Osteoblast (primary cell): ENCODE results near the gene MTIF3. TPM values are rescaled to one million over a fixed set of nuclear protein-coding genes. Genes with fewer than 3 reads are reported as not detected.

Experiments
- DNase-seq: peaks from one replicate; pipeline ENCODE4 v3.0.0; 2011; ENCODE audit warnings: low spot score, mixed read lengths; ENCODE audit not compliant: insufficient read length; ENCODE audit errors: missing footprints
- H2AFZ ChIP-seq: 2 replicates; pipeline ENCODE4 v1.6.0; 2011; ENCODE audit warnings: mild to moderate bottlenecking, low read length
- H3K27ac ChIP-seq: 2 replicates; pipeline ENCODE4 v1.5.1; 2011; ENCODE audit warnings: mild to moderate bottlenecking, low read depth, low read length, moderate library complexity
- H3K27me3 ChIP-seq: 2 replicates; pipeline ENCODE4 v1.6.0; 2012; ENCODE audit warnings: mild to moderate bottlenecking, control low read depth, inconsistent platforms, low read length, moderate library complexity; ENCODE audit not compliant: insufficient read depth
- H3K36me3 ChIP-seq: 2 replicates; pipeline ENCODE4 v1.5.1; 2011; ENCODE audit warnings: mild to moderate bottlenecking, low read length, control low read depth, moderate library complexity; ENCODE audit not compliant: insufficient read depth
- H3K4me1 ChIP-seq: 2 replicates; pipeline ENCODE4 v1.5.1; 2011; ENCODE audit warnings: mild to moderate bottlenecking, low read length, control low read depth, moderate library complexity; ENCODE audit not compliant: insufficient read depth
- H3K4me2 ChIP-seq: 2 replicates; pipeline ENCODE4 v1.6.0; 2011; ENCODE audit warnings: mild to moderate bottlenecking, low read length; ENCODE audit not compliant: insufficient read depth
- H3K4me3 ChIP-seq: fragments of 200-600 bp; sonication (generic); 3 replicates; pipeline ENCODE4 v1.5.1; 2012; ENCODE audit warnings: mild to moderate bottlenecking, low read length, inconsistent platforms; ENCODE audit not compliant: insufficient read depth
- H3K79me2 ChIP-seq: 2 replicates; pipeline ENCODE4 v1.6.0; 2012; ENCODE audit warnings: mild to moderate bottlenecking, low read length, control low read depth, inconsistent platforms; ENCODE audit not compliant: insufficient read depth
- H3K9me3 ChIP-seq: 2 replicates; pipeline ENCODE4 v1.5.1; 2011; ENCODE audit warnings: low read depth, low read length, control low read depth
- H4K20me1 ChIP-seq: 2 replicates; pipeline ENCODE4 v1.6.0; 2012; ENCODE audit warnings: mild to moderate bottlenecking, low read length, control low read depth; ENCODE audit not compliant: insufficient read depth
- small RNA-seq: library from RNA; depleted of rRNA; stranded (forward); fragments of <200 nt; gene quantifications from one replicate; pipeline ENCODE3, GENCODE V24; 2012
- total RNA-seq: library from RNA; depleted of rRNA; stranded (reverse); fragments of >200 nt; gene quantifications from 2 replicates; pipeline ENCODE4 v1.2.3, GENCODE V29; 2012
- TF ChIP-seq, protein P1 (sequence below): IDR thresholded peaks from 2 replicates; pipeline ENCODE4 v1.5.1; 2011; ENCODE audit warnings: mild to moderate bottlenecking, low read depth, low read length, moderate library complexity; ENCODE audit errors: extremely low read depth

Gene MTIF3
- total RNA-seq, 1 donor = 65.5 TPM

GRCh38 chr13:27389891-27390290 lies 60.5 kb downstream of the MTIF3 start:
- Histone ChIP-seq H3K4me1 (no peaks in the 10 kb centered on the region), H2AFZ (no peak overlapping the region), H4K20me1 (no peaks in the 10 kb centered on the region), H3K36me3 (no peaks in the 10 kb centered on the region), H3K79me2 (no peaks in the 10 kb centered on the region), H3K27ac (no peak overlapping the region), H3K27me3 (peaks cover 19% of the 10 kb centered on the region), H3K4me3 (no peak overlapping the region), H3K4me2 (no peak overlapping the region), H3K9me3 (no peaks in the 10 kb centered on the region)
- TF ChIP-seq, protein P1, sequence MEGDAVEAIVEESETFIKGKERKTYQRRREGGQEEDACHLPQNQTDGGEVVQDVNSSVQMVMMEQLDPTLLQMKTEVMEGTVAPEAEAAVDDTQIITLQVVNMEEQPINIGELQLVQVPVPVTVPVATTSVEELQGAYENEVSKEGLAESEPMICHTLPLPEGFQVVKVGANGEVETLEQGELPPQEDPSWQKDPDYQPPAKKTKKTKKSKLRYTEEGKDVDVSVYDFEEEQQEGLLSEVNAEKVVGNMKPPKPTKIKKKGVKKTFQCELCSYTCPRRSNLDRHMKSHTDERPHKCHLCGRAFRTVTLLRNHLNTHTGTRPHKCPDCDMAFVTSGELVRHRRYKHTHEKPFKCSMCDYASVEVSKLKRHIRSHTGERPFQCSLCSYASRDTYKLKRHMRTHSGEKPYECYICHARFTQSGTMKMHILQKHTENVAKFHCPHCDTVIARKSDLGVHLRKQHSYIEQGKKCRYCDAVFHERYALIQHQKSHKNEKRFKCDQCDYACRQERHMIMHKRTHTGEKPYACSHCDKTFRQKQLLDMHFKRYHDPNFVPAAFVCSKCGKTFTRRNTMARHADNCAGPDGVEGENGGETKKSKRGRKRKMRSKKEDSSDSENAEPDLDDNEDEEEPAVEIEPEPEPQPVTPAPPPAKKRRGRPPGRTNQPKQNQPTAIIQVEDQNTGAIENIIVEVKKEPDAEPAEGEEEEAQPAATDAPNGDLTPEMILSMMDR = no peak
- no peak for DNase-seq

GRCh38 chr13:27388241-27388640 lies 62.1 kb downstream of the MTIF3 start:
- Histone ChIP-seq H3K27me3 (peaks cover 17% of the 10 kb centered on the region), H3K4me3 (no peak overlapping the region), H3K36me3 (no peaks in the 10 kb centered on the region), H3K27ac (no peak overlapping the region), H3K9me3 (no peaks in the 10 kb centered on the region), H2AFZ (no peak overlapping the region), H3K4me2 (no peak overlapping the region), H4K20me1 (no peaks in the 10 kb centered on the region), H3K4me1 (no peaks in the 10 kb centered on the region), H3K79me2 (no peaks in the 10 kb centered on the region)
- no peak for DNase-seq
- TF ChIP-seq, protein P1 = no peak

Small RNAs within 50 kb of the gene (small RNA-seq; reads per million reads assigned to genes)
- gene RNU6-63P (not detected), gene RNY1P1 (not detected)

Other genes starting within 250 kb of the MTIF3 start
- 544 and 726 TPM in 2 replicates for gene RPL21, start 199.0 kb downstream of the MTIF3 start, total RNA-seq
- 8.8 and 11.9 TPM in 2 replicates for gene RASL11A, start 179.7 kb downstream of the MTIF3 start, total RNA-seq
- 111 and 115 TPM in 2 replicates for gene GTF3A, start 25.9 kb downstream of the MTIF3 start, total RNA-seq
- gene LNX2, start 170.0 kb upstream of the MTIF3 start, total RNA-seq = 14.4 and 15.2 TPM in 2 replicates
- gene POLR1D, start 171.3 kb upstream of the MTIF3 start, total RNA-seq = 84.6 and 93.7 TPM in 2 replicates